ENCODE data around the gene OVOL2.
A peak's percentile ranks its signal among the peaks of the same experiment; 100 is the strongest.
"Not testable (repeated sequence)": the region's sequence is repeated elsewhere in the genome, so short reads cannot be mapped to it uniquely, and the experiment has no call there.

Gene OVOL2

GRCh38 chr20:18057101-18057993 lies at the start of gene OVOL2:
OVOL2 (minus strand) TSS chr20:18057916; CDS start chr20:18057634, 282 bp downstream.
- Histone ChIP-seq H3K79me2 (ENCODE audit: control insufficient read depth, insufficient read depth, low read length, unreplicated experiment) (no peaks in the 10 kb centered on the region), H3K4me3 (ENCODE audit: low read depth, low read length) (peak within 1 kb of the TSS; percentile 50), H2AFZ (ENCODE audit: low read length, unreplicated experiment) (peak within 1 kb of the TSS; percentile 17), H3K36me3 (ENCODE audit: insufficient read depth, low read length) (no peaks in the 10 kb centered on the region), H3K4me1 (ENCODE audit: control insufficient read depth, insufficient read depth, low read length, unreplicated experiment) (peaks cover 6% of the 10 kb centered on the region), H3K27ac (ENCODE audit: low read depth, low read length) (no peak within 1 kb of the TSS), H3K27me3 (ENCODE audit: insufficient read depth, low read length) (peaks cover 94% of the 10 kb centered on the region)

DNA sequence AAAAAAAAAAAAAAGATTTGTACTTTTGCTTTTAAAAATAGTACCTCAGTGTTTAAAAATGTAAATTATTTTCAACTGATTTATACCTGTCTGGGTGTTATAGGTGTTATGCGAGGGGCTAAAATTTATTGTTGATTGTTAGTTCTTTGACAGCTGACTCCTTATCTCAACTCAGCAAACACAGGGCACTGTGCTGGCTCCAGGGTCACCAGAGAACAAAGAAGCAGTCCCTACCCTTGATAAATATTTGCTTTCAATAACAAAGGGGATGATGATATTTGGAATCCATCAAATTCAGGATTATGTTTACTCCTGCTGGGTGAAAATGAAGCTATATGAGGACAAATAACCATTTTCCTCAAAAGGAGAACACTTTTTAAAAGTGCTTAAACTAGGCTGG lies 45.8 kb upstream of the OVOL2 start:
- no peaks in the 10 kb centered on the region for H3K79me2 ChIP-seq (ENCODE audit: control insufficient read depth, insufficient read depth, low read length, unreplicated experiment)

GRCh38 chr20:18101125-18101810 lies 43.6 kb upstream of the OVOL2 start:
- H3K27ac ChIP-seq (ENCODE audit: low read depth, low read length), result no peak overlapping the region
- no peaks in the 10 kb centered on the region for H3K79me2 ChIP-seq (ENCODE audit: control insufficient read depth, insufficient read depth, low read length, unreplicated experiment)
- H3K4me3 ChIP-seq (ENCODE audit: low read depth, low read length), result no peak overlapping the region
- no peaks in the 10 kb centered on the region for H3K4me1 ChIP-seq (ENCODE audit: control insufficient read depth, insufficient read depth, low read length, unreplicated experiment)
- no peak overlapping the region for H2AFZ ChIP-seq (ENCODE audit: low read length, unreplicated experiment)
- no peaks in the 10 kb centered on the region for H3K36me3 ChIP-seq (ENCODE audit: insufficient read depth, low read length)
- H3K27me3 ChIP-seq (ENCODE audit: insufficient read depth, low read length), result peaks cover 52% of the 10 kb centered on the region

More for the DNA sequence above, 45.8 kb upstream of the OVOL2 start:
- no peak overlapping the region for H3K27ac ChIP-seq (ENCODE audit: low read depth, low read length)
- H3K27me3 ChIP-seq (ENCODE audit: insufficient read depth, low read length), result peaks cover 45% of the 10 kb centered on the region
- H3K4me3 ChIP-seq (ENCODE audit: low read depth, low read length), result no peak overlapping the region
- H2AFZ ChIP-seq (ENCODE audit: low read length, unreplicated experiment), result no peak overlapping the region
- no peaks in the 10 kb centered on the region for H3K4me1 ChIP-seq (ENCODE audit: control insufficient read depth, insufficient read depth, low read length, unreplicated experiment)
- no peaks in the 10 kb centered on the region for H3K36me3 ChIP-seq (ENCODE audit: insufficient read depth, low read length)

- H3K27me3 ChIP-seq (ENCODE audit: insufficient read depth, low read length), result peaks cover 53% of the 10 kb centered on the region
- H2AFZ ChIP-seq (ENCODE audit: low read length, unreplicated experiment); H3K79me2 ChIP-seq (ENCODE audit: control insufficient read depth, insufficient read depth, low read length, unreplicated experiment); H3K36me3 ChIP-seq (ENCODE audit: insufficient read depth, low read length); H3K4me1 ChIP-seq (ENCODE audit: control insufficient read depth, insufficient read depth, low read length, unreplicated experiment); H3K4me3 ChIP-seq (ENCODE audit: low read depth, low read length); H3K27ac ChIP-seq (ENCODE audit: low read depth, low read length): not testable (repeated sequence)
These were observed 42.9 kb upstream of the OVOL2 start for GRCh38 chr20:18100569-18100968.

GRCh38 chr20:18094191-18094590 lies 36.5 kb upstream of the OVOL2 start:
- H3K4me3 ChIP-seq (ENCODE audit: low read depth, low read length), result no peak overlapping the region
- no peak overlapping the region for H3K27ac ChIP-seq (ENCODE audit: low read depth, low read length)
- no peak overlapping the region for H2AFZ ChIP-seq (ENCODE audit: low read length, unreplicated experiment)
- no peaks in the 10 kb centered on the region for H3K79me2 ChIP-seq (ENCODE audit: control insufficient read depth, insufficient read depth, low read length, unreplicated experiment)
- peaks cover 56% of the 10 kb centered on the region for H3K27me3 ChIP-seq (ENCODE audit: insufficient read depth, low read length)
- H3K4me1 ChIP-seq (ENCODE audit: control insufficient read depth, insufficient read depth, low read length, unreplicated experiment), result no peaks in the 10 kb centered on the region
- H3K36me3 ChIP-seq (ENCODE audit: insufficient read depth, low read length), result no peaks in the 10 kb centered on the region

DNA sequence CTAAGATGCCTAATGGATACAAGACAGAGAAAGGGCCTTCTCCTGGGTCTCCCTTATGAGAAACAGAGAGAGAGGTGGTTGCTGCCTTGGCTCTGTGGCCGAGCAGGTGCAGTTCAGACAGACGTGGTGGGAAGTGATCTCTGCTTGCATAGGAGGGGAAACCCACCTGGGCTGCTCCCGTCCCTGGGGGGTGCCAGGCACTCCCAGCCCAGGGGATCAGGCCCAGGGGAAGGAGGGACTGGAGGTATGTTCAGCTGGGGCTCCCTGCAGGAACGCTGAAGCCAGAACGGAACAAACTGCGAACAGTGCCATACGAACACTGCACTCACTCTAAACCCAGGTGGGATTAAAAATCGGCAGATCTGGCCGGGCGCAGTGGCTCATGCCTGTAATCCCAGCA lies 35.7 kb upstream of the OVOL2 start:
- Histone ChIP-seq H3K79me2 (ENCODE audit: control insufficient read depth, insufficient read depth, low read length, unreplicated experiment) (no peaks in the 10 kb centered on the region), H3K27ac (ENCODE audit: low read depth, low read length) (no peak overlapping the region), H2AFZ (ENCODE audit: low read length, unreplicated experiment) (no peak overlapping the region), H3K4me3 (ENCODE audit: low read depth, low read length) (no peak overlapping the region), H3K4me1 (ENCODE audit: control insufficient read depth, insufficient read depth, low read length, unreplicated experiment) (no peaks in the 10 kb centered on the region), H3K36me3 (ENCODE audit: insufficient read depth, low read length) (no peaks in the 10 kb centered on the region), H3K27me3 (ENCODE audit: insufficient read depth, low read length) (peaks cover 60% of the 10 kb centered on the region)

DNA sequence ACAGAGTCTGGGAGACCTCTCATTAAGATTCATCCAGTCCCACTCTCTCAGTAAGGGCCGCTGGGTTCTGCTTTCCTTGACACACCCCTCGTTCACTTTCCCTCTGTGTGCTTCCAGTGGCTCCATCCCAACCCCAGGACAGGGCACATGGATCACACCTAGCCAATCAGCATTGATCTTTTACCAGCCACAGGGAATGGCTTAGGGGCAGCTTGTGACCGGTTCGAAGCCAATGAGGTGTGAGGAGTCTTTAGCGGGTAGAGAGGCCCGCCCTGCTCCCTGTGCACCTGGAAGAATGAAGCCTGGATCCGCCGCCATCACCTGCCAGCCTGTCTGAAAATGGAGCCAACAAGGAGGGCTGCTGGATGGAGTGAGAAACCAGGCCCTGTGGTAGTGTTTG lies 35.2 kb upstream of the OVOL2 start:
- Histone ChIP-seq H3K27ac (ENCODE audit: low read depth, low read length) (no peak overlapping the region), H3K79me2 (ENCODE audit: control insufficient read depth, insufficient read depth, low read length, unreplicated experiment) (no peaks in the 10 kb centered on the region), H3K27me3 (ENCODE audit: insufficient read depth, low read length) (peaks cover 56% of the 10 kb centered on the region), H3K4me3 (ENCODE audit: low read depth, low read length) (no peak overlapping the region), H2AFZ (ENCODE audit: low read length, unreplicated experiment) (no peak overlapping the region), H3K4me1 (ENCODE audit: control insufficient read depth, insufficient read depth, low read length, unreplicated experiment) (no peaks in the 10 kb centered on the region), H3K36me3 (ENCODE audit: insufficient read depth, low read length) (no peaks in the 10 kb centered on the region)

DNA sequence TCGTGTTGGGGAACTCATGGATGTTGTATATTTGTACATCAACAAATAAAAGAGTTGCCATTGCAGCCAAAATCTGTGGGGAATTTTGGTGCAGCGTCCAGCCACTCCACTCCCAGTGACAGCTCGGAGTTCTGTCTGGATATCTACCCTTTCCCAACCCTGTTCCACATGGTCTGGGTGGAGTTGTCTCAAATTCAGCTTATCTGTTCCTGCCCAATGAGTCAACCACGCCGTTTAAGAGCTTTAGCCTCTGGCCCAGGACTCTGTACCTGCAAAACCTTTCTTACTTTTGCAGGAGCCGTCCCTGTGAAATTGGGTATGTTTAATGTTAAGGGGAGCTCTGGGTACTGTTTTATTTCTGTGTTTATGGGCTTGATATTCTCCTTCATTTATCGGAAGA lies 33.9 kb upstream of the OVOL2 start:
- Histone ChIP-seq H3K4me3 (ENCODE audit: low read depth, low read length) (no peak overlapping the region), H3K27ac (ENCODE audit: low read depth, low read length) (no peak overlapping the region), H3K4me1 (ENCODE audit: control insufficient read depth, insufficient read depth, low read length, unreplicated experiment) (no peaks in the 10 kb centered on the region), H2AFZ (ENCODE audit: low read length, unreplicated experiment) (no peak overlapping the region), H3K27me3 (ENCODE audit: insufficient read depth, low read length) (peaks cover 62% of the 10 kb centered on the region), H3K36me3 (ENCODE audit: insufficient read depth, low read length) (no peaks in the 10 kb centered on the region), H3K79me2 (ENCODE audit: control insufficient read depth, insufficient read depth, low read length, unreplicated experiment) (no peaks in the 10 kb centered on the region)

- Histone ChIP-seq H3K4me3 (ENCODE audit: low read depth, low read length) (no peak overlapping the region), H3K79me2 (ENCODE audit: control insufficient read depth, insufficient read depth, low read length, unreplicated experiment) (no peaks in the 10 kb centered on the region), H2AFZ (ENCODE audit: low read length, unreplicated experiment) (no peak overlapping the region), H3K4me1 (ENCODE audit: control insufficient read depth, insufficient read depth, low read length, unreplicated experiment) (no peaks in the 10 kb centered on the region), H3K27me3 (ENCODE audit: insufficient read depth, low read length) (peaks cover 55% of the 10 kb centered on the region), H3K36me3 (ENCODE audit: insufficient read depth, low read length) (no peaks in the 10 kb centered on the region), H3K27ac (ENCODE audit: low read depth, low read length) (no peak overlapping the region)
These were observed 32.8 kb upstream of the OVOL2 start for GRCh38 chr20:18090477-18090876.

- H3K27ac ChIP-seq (ENCODE audit: low read depth, low read length), result no peak overlapping the region
These were observed 32.3 kb upstream of the OVOL2 start for GRCh38 chr20:18090044-18090443.

GRCh38 chr20:18088841-18089240 lies 31.1 kb upstream of the OVOL2 start:
- not testable (repeated sequence) for H3K27ac ChIP-seq (ENCODE audit: low read depth, low read length); H3K36me3 ChIP-seq (ENCODE audit: insufficient read depth, low read length); H3K4me3 ChIP-seq (ENCODE audit: low read depth, low read length); H3K4me1 ChIP-seq (ENCODE audit: control insufficient read depth, insufficient read depth, low read length, unreplicated experiment); H3K79me2 ChIP-seq (ENCODE audit: control insufficient read depth, insufficient read depth, low read length, unreplicated experiment); H2AFZ ChIP-seq (ENCODE audit: low read length, unreplicated experiment)
- peaks cover 50% of the 10 kb centered on the region for H3K27me3 ChIP-seq (ENCODE audit: insufficient read depth, low read length)

More at GRCh38 chr20:18090044-18090443, 32.3 kb upstream of the OVOL2 start:
- no peaks in the 10 kb centered on the region for H3K4me1 ChIP-seq (ENCODE audit: control insufficient read depth, insufficient read depth, low read length, unreplicated experiment)
- H3K79me2 ChIP-seq (ENCODE audit: control insufficient read depth, insufficient read depth, low read length, unreplicated experiment), result no peaks in the 10 kb centered on the region
- no peak overlapping the region for H3K4me3 ChIP-seq (ENCODE audit: low read depth, low read length)
- no peak overlapping the region for H2AFZ ChIP-seq (ENCODE audit: low read length, unreplicated experiment)
- peaks cover 53% of the 10 kb centered on the region for H3K27me3 ChIP-seq (ENCODE audit: insufficient read depth, low read length)
- H3K36me3 ChIP-seq (ENCODE audit: insufficient read depth, low read length), result no peaks in the 10 kb centered on the region

All from ACC112 (cell line).